Bone marrow (tissue), 2 donors: ENCODE measurements around the gene FBXW11.

Source experiments
- DNase-seq, 2 donors: peaks; one replicate each; lab custom pipeline; 2025; lab: John Stamatoyannopoulos, UW

FBXW11 gene

DNA sequence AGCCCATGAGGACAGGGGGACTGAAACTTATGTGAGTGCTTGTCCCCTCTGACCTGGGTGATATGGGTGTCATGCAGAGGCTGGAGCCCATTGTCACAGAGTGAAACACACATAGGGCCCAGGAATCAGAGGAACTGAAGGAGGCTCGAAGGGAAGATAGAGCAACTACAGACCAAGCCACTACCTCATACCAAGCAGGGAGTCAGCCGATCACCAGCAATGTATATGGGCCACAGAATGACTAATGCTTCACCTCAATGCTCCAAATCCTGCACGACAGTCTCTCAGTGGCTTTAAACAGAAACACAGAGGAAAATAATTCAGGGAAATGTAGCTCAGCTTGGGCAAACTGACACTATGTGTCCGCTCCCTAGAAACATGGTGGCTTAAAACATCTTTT, 8.9 kb upstream of the FBXW11 start:
- DNase-seq = no peak

DNA sequence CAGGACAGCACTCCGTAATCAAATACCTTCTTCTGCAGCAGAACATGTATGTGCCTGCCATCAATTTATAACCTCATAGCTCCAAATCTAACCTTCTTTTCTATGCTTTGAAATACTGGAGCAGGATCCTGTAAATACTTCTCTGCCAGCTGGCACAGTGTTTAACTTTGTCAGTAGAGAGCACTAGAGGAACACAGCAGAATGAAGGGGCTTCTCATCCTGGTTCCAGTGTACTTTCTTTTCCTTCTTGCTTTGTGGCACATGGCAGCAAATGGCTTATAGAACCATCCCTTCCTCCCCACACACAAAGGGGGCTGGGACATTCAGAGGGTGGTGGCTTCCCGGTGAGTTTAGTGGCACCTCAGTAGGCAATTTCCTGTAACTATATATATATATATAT, 3.8 kb upstream of the FBXW11 start:
- peak in 1 of 2 donors; percentile 9 for DNase-seq

DNA sequence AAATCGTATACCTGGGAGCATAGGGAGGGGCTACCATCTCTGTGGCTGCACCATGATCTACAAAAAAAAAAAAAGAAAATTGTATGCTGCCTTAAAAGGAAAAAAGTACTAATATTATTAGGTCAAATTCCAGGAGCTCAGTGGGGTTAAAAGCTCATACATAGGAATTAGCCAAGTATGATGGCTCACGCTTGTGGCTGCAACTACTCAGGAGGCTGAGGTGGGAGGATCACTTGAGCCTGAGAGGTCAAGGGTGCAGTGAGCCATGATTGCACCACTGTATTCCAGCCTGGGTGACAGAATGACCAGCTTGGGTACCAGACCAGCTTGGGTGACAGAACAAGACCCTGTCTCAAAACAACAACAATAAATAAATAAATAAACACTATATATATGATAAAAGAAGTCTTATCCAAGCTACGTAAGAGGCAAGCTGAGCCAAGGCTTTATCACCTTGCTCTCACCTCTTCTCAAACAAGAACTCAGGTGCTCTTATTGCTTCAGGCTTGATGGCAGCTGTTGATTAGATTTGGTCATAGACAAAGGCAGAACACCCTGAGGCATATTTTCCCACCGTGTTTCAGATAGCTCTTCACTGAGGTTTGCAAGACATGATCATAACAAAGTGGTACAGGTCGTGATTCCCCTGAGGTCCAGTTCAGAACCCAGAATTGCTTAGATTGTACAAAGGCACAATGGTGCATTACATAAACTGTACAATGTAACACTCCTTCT, 3.3 kb upstream of the FBXW11 start:
- DNase-seq = no peak

DNA sequence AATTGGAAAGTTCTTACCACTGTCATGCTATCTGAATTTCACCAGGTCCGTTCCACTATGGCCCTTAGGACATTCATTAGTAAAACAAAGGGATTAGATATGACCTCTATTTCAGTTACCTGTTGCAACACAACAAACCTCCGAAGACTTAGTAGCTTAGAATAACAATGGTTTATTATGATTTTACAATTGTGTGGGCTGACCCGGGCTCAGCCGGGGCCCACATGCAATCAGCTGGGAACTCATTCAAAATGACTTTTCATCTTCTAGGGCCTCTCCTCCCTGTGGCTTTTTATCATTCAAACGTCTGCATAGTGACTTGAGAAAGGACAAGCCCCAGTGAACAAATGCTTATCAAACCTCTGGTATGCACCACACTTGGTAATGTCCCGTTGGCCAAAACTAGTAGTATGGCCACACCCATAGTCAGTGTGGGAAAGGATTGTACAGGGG, 2.3 kb upstream of the FBXW11 start:
- DNase-seq = no peak

DNA sequence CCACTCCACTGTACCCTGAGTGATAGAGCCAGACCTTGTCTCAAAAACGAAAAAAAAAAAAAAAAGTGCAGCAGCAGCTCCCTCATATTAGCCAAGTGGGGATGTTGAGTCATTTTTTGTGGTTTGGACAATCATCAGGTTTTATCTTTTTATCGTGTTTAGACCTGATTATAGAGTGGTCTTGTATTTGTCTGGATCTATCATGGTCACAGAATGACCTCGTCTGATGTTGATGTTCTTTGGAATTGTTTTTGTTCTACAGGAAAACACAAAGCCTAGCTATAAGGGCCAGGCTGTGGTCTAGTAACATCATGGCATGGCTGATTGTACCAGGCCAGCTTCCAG, 1.6 kb upstream of the FBXW11 start:
- DNase-seq = no peak

DNA sequence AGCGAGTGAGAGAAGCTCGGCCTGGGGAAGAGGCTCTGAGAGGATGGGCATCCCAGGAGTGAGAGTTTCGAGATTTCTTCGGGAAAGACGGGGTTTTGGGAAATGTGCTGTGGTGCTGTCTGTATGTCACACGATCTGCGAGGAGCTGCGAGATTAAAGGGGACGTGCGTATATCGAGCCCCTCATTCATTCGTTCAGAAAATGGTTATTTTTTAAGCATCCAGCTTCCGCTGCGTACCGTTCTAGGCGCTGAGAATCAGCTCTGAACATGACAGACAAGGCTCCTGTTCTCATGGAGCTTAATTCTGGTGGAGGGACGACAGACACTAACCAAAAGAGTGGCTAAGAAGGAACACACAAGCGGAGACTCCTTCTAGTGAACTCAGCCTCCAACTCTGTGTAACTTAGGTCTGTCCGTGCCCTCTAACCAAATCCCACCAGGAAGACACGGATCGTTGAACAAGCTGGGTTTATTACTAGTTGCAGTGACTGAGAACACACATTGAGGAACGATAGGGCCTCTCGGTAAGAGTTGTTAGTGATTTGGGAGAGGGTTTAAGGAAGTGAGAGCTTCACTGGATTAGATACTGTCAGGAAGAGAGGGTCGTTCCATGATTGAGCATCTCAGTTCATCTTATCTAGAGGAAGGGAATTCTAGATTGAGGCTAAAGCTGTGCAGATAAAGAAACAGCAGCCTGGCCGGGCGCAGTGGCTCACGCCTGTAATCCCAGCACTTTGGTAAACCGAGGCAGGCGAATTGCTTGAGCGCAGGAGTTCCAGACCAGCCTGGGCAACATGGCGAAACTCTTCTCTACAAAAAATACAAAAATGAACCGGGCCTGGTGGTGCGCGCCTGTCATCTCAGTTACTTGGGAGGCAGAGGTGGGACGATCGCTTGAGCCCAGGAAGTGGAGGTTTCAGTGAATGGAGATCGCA, 1.0 kb upstream of the FBXW11 start:
- DNase-seq = no peak

DNA sequence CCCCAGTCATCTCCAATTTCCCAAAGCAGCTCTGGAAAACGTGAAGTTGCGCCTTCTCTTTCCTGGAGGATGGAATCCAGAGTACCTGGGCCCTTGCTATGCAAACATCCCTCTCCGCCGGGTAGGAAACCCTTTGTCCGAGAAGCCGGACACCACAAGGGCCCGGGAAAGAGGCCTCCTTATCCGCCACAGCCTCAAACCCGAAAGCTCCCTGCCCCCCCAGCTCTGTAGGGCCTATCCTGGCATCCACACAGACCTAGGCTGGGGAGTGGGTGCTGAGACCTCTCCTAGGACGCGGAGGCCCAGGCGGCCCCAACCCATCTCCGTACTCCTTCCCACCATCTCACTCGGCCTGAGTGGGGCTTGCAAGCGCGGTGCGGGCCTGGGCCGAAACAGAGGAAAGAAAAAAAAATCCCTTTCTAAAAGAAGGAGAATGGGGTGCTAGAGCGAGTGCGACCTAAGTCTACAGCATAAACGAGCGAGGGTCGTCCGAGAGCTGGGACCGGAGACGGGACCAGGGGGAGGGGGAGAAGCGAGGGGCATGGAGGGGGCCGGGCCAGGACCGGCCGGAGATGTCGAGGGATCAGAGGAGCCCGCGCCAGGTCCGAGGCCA, 624 bp downstream of the FBXW11 start:
- DNase-seq = peak in 1 of 2 donors; percentile 62

DNA sequence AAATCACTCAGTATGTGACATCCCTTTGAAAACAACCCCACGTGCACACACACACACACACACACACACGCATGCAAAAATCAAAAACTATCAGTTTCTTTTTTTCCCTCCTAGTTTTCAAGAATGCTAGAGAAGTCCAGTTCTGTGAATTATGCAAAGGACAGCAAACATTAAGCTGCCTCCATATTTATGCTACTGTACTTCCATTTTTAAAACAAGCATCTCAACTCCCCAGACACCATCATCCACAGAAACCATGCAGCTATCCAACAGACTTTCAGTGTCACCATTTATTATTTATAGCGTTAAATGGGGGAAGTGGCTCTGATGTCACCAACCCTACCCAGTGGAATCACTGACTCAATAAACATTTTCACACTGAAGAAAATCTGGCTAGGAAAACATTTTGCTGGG, 1.6 kb downstream of the FBXW11 start:
- DNase-seq = peak in 1 of 2 donors; percentile 61

DNA sequence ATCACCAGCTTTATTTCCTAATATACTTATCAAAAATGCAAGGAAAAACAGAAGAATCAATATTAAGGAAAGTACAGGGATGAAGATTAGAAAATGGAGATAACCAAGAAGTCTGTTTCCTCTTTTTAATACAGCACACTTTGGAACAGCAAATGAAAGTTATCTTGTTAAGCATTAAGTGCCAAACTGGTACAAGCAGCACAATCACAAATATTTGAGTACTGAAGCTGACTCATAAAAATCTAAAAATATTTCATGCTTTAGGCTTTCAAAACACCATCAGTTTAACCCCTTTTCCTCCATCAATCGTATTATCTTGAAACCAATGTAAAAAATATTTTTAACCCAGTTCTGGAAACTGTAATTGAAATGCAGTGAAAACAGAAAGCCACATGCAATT, 2.7 kb downstream of the FBXW11 start:
- peak in 1 of 2 donors; percentile 7 for DNase-seq

DNA sequence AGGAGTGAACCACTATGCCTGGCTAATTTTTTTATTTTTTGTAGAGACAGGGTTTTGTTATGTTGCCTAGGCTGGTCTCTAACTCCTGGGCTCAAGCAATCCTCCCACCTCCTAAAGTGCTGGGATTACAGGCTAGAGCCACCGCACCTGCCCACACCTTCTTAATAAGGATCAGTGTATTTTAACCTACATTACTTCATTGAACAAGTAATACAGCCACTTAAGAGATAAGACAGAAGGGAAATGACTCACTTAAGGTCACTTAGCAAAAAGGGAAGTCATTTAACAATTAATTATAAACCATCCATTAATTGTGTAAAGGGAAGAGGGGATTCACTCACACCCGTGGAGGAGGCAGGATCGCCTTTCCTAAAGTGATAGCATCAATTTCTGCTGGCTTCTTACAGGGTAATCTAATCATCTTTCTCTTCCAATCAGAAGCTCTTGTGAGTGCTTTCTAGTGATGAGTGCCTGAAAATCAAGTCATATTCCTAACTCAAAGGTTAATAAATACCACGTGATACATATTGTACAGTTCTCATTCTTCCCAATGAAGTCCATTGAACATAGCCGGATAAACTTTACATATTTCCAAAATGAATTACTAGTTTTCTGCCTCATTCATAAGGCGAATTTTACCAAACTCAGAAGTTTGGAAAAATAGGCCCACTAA, 3.5 kb downstream of the FBXW11 start:
- no peak for DNase-seq

DNA sequence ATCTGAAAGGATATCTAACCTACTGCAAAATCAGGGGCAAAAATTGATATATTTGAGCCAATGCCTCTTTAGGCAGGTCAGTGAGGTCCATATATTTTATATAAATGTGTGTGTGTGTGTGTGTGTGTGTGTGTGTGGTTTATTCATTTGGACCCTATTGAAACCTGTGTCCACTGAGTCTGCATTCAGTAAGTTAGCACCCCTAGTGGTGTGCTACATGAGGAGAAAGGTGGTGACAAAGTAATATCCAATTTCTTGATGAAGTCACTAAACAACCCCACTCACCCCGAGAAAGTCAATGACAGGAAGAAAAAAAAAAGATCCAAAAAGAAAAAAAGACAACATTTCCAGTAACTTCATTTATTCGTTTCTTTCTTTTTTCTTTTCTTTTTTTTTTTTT, 4.1 kb downstream of the FBXW11 start:
- no peak for DNase-seq

DNA sequence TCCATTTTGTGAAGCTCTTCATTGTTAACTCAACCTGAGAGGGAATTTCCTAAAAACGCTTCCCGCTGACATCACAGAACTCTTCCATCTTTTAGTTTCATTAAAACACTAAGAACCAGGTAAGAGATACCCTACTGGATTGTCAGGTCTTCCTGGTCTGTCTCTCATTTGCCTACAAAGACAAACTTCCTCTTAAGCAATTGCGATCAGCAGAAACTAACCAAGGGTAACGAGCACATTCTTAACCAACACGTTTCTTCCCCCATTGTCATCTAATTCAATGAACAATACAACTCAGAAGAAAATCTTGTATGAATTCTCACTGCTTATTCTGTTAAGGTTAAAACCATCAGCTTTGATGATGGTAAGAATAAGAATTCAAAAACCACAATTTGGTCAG, 6.6 kb downstream of the FBXW11 start:
- DNase-seq = no peak

DNA sequence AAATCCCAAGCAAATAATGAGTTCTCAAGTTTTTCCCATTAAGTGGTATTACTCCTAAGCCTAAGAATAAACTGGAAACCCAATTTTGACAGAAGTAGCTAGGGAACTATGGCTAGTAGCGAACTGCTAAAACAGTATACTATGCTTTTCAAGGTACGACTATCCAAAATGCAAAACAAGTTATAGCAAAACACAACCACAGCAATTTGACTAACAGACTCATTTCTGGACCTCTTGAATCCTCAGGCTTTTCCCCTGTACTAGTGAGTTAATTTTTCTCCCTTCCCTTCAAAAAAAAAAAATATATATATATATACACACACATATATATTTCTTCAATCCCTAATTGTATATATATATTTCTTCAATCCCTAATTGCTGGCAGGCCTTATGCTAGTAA, 7.3 kb downstream of the FBXW11 start:
- no peak for DNase-seq

DNA sequence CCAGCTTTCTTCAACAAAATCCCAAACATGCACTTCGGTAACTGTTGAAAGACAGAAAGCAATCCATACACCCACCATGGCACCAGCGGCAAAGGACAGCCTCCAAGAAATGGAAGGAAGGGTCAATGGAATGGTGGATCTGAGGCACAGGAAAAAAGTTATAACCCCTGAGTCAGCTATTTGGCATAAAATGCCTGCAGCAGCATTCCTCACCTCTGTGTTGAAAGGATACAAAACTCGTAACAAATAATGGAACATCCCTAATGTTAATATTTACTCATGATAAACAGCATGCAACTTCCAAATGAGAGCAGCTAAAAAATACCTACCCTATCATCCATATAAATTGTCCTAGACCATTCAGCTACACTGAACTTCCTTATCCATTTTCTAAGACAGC, 9.4 kb downstream of the FBXW11 start:
- no peak for DNase-seq

DNA sequence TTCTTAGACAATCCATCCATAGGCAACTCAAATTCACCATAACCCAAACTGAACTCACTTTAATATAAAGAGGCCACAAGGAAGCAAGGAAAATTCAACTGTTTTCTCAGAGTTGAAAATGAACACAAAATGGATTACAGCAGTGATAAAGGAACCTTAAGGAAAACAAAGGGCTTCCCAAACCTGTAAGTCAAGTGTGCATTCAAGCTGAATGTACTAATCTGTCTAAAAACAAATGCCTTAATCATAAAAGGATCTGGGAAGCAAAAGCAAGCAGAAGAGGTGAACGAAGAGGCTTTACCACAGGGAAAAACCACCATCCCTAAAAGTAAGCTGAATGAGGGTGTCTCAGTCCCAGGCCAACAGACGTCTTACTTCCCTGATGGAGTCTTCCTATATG, 13.6 kb downstream of the FBXW11 start:
- DNase-seq = no peak

DNA sequence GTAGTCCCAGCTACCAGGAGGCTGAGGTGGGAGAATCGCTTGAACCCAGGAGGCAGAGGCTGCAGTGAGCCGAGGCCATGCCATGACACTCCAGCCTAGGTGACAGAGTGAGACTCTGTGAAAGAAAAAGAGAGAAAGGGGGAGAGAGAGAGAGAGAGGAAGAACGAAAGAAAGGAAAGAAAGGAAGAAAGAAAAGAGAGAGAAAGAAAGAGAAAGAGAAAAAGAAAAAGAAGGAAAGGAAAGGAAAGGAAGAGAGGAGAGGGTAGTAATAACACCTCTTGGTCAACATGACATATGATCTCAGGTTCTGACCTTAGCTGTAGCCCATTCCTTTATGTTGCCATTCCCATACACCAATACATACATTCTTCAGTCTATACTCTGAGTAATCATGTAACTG, 14.1 kb downstream of the FBXW11 start:
- no peak for DNase-seq

DNA sequence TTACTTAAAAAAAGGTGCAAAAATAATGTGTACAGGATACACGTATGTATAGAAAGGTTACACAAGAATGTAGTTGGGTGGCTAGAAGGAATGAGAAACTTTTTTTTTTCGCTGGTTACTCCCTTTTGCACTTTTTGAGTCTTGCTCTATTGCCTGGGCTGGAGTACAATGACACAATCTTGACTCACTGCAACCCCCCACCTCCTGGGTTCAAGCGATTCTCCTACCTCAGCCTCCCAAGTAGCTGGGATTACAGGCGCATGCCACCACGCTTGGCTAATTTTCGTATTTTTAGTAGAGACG, 15.8 kb downstream of the FBXW11 start:
- no peak for DNase-seq

DNA sequence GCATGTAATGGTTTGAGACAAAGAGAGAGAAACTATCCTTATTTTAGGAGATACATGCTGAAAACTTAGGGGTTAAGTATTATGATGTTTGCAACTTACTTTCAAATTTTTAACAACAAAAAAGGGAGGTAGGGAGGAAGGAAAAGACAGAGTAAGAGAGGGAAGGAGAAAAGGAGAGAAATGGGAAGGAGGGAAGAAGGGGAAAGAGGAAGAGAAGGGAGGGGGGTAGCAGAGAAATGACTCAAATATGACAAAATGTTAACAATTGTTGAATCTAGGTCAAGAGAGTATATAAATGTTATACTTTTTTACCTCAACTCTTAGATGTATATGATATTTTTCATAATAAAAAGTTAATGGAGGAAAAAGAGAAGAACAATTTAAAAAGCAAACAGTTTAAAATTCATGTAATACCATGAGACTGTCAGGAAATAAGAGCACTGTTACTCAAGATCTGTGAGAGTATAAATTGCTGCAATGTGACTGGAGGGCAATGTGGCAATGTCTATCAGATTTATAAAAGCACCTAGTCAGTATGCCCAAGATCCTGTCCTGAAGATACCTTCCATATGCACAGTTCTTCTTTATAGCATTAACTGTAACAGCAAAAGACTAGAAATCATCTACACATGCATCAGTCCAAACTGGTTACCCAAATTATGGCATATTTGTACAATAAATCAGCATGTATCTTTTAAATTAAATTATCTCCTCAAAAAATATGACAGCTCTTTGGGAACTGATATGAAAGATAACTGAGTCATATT, 16.3 kb downstream of the FBXW11 start:
- no peak for DNase-seq

DNA sequence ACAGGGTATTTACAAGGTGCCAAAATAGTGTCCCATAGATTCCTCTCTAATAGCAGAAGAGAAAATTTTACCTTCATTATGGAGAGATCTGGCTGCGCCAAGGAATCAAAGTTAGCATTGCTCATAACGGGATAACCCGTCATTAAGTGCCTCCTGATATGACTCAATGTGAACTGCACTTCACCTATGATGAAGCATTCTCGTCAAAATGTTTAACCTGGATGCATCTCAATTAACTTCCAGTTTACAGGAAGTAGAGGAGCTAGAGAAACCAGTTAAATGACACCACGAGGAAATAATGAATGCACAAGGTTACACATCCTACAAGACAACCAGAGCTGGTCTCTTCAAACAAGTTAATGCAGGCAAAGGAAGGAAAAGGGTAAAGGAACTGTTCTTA, 17.2 kb downstream of the FBXW11 start:
- DNase-seq = no peak

DNA sequence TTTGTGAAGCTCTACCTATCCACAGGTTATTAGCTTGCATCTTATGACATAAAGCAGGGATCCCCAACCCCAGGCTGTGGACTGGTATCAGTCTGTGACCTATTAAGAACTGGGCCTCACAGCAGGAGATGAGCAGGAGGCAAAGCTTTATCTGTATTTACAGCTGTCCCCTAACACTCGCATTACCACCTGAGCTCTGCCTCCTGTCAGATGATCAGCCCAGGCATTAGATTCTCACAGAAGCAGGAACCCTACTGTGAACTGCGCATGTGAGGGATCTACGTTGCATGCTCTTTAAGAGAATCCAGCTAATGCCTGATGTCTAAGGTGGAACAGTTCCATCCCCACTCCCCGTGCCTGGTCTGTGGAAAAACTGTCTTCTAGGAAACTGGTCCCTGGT, 19.7 kb downstream of the FBXW11 start:
- DNase-seq = no peak

DNA sequence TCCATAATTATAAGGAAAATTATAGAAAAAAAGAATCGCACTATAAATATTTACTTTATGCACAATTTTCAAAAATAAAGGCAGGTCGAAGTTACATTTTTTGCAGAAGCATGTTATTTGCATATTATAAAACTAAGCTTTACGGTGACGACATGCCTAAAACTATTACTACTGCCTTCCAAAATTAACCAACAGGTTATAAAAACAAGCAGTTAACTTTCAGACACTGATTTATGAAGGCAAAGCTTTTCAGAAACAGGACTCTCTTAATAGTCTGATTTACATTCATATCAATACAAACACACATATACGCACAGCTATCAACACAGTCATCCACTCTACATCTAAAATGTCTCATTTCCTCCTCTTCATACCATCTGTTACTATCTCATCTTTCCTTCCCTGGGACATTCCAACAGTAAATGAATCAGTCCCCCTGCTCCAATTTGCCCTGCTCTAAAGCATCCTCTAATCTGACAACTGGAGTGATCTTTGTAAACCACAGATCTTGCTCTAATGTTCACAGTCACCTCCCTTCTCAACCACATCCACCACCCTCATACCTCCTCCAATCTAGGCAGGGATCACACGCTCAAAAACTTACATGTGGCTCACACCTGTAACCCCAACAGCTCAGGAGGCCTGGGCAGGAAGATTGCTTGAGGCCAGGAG, 21.6 kb downstream of the FBXW11 start:
- DNase-seq = no peak
